ENCODE measurements around the gene GPC3.

Gene GPC3

DNA sequence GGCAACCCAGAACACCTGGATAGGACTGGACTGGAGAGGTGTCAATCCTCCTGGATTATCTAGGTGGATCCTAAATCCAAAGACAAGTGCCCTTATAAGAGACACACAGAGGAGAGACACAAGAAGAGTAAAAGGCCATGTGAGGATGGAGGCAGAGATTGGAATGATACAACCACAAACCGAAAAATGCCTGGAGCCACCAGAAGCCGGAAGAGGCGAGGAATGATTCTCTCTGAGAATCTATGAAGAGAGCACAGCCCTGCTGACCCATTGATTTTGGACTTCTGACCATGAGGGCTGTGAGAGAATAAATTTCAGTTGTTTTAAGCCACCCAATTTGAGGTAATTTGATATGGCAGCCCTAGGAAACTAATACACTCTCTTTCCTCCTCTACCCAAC, 20.1 kb downstream of the GPC3 start:
- no peak for DNase-seq

DNA sequence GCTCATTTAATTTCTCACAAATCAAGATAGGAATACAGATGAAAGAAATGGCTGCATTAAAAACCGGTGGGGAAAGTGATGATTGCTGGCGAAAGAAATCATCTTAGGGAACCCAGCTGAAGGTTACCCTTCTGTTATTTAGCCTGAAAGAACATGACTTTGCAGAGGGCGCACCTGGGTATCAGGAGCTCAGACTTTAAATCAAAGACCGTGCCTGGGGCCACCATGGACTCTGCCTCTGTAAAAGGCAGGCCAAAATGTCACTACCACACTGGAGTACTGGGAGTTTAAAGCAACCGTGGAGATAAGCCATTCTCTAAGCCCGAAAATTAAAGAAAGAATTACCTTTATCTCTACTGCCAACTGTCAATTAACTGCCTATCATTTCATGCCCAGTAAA, 24.3 kb downstream of the GPC3 start:
- no peak for DNase-seq

DNA sequence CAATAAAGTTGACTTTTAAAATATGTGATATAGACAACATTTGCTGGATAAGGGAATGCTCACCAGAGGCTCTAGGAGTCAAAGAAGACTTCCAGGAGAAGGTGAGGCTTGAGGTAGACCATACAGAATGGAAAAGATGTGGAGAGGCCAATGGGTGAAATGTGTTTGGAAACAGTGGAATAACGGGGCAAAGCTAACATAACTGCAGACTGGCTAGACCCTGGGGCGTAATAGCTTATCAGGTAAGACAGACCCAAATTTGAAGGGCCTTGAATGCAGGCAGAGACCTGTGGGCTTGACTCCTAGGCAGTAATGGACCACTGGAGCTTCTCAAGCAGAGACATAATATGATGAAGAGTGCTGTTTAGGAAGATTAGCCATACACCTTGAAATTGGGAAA, 25.4 kb downstream of the GPC3 start:
- no peak for DNase-seq

DNA sequence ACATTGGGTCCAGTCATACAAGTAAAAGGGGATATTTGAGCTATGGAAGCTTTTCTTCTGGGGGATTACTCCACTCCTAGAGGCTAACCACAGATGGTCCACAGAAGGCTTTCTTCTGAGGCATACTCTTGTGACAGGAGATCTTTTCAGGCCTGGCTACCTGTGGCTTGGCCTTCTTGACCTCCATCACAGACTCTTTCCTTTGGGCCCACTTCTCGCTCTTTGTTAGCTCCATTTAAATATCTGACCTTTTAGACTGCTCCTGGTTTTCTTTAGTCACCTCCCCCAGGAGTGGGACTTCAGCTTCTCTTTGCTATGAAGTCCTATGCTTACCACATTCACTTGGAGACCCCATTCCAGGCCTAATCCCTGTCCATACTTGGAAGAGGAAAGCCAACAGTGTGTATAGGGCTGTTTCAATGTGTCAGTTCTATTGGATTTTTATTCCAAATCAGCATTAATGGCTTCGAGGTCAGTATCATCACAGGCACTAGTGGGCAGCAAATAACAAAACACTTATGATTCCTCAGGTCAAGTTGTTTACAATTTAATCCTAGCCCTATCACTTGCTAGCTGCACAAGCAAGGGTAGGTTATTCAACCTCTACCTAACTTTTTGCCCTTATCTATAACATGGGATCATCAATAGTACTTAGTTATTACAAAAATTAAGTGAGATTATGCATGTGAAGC, 26.3 kb downstream of the GPC3 start:
- DNase-seq, result no peak

DNA sequence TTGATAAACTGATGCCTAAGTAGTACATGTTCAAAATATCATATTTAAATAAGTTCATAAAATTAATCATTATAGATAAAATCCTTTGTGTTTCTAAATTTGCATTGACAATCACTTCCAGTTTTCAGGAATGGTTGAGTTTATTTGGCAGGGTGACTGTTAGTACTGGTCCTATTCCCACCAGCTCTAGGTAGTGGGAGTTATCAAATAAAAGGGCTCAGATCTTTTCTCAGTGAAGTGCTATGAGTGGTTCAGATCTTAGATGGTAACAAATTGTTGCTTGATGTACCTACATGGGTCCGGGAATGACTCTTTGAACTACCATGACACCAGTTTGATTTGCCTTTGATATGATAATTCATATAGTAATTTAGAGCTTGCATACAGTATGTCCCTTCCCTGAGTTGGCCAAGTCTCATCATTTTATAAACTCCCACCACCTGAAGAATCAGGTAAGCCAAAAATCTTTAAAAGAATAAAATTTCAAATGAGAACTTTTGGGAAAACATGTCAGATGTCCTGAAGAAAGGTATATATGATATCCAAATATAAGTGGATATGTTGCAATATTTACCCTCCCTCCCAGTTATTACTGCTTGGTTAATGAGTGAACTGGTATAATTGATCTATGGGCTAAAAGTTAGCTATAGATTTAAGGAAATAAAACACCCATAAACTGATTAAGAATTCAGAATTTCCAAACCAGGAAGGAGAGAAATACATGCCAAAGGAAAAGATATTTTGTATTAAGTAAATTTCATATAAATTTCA, 28.6 kb downstream of the GPC3 start:
- no peak for DNase-seq

DNA sequence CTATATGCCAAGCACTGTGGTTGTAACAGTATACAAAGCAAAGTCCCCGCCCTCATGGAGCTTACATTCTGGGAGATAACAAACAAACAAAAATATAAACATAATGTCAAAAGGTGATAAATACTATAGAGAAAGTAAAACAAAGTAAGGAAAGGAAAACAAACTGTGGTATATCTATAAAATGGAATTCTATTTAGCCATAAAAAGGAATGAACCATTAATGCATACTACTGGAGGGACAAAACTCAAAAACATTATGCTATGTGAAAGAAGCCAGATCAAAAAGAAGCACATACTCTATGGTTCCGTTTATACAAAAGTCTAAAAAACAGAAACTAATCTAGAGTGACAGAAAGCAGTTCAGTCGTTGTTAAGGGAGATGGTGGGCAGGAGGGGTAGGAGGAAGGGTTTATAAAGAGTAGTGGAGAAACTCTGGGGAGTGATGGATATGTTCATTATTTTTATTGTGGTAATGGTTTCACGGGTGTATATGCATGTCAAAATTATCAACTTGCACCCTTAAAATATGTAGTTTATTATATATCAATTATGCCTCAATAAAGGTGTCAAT, 31.5 kb downstream of the GPC3 start:
- no peak for DNase-seq

DNA sequence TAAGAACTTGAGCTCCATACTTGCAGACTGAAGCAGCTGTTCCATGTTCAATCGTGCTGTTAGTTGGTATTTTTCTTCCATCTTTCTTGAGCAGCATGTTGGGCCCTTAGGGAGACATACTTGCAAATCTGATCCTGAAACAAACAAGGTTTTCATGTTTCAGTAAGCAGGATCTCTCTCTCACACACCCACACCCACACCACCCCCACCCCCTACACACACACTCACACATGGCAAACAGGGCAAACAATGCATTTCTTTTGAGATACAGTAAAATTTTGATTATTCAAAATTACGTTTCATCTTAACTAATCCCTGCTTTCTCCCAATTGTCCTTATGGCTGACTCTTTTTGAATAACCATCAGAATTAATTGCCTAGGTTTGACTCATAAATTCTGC, 32.3 kb downstream of the GPC3 start:
- DNase-seq, result no peak

DNA sequence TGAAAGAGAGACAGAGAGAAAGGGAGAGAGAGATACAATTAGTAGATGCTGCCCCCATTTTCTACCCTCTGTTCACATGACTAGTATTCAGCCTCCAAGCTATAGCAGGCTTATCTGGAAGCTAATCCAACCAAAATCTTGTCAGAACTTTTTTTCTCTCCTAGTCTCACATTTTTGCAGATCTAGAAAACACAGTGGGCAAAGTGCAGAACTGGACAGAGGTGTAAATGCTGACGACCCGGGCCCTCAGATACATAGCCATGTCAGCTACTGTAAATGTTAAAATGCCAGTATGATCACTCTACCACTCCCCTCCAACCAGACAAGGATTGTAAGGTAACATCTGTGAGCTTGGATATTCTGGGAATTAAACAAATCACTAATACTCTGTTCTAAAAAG, 34.3 kb downstream of the GPC3 start:
- DNase-seq, result no peak

DNA sequence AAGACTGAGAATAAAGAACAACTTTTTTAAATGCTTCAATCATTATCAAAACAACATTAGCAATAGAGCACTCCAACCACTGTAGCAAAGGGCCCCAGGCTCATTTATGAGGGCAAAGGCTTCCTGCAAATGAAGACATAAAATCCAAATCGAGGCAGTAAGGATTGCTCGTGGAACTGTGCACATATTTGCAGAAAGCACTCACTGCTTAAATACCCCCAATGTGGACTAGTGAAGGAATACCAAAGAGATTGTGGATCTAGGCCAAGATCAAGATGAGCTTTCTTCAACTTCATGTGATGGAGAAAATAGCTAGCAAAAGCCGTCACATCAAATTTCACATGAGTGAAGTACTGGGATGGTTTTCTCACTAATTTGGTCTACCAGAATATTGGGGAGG, 35.2 kb downstream of the GPC3 start:
- DNase-seq, result no peak

DNA sequence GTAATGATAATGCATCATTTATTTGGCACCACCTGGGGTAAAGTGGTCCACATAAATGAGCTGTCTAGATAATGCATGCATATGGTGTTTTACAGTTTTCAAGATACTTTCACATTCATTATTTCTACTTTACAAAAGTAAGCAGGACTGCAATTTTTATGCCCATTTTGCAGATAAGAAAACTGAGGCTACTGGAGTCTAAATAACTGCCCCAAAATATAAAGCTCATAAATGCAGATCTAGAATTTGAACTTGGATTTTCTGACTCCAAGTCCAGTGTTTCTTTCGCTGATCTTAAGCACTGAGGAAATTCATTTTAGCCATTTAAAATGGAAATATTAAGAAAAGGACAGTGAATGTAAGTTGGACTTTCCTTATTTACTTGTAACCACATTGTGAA, 36.5 kb downstream of the GPC3 start:
- DNase-seq, result no peak

DNA sequence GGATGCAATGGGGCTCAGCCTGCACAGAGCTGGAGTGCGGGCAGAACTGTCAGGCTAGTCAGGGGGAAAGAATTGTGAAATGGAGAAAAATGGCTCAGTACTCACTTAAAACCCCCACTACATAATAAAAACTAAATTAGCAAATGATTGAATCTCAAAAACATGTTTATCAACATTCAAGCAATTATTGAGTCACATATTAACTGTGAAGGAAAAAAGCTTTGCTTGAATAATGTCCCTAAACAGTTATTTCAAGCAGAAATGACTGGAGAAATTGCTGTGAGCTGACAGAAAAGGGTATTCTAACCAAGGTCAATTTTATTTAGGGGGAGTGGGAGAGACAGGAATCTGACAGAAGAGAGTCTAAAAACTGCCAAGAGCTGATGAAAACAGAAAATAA, 37.4 kb downstream of the GPC3 start:
- no peak for DNase-seq

DNA sequence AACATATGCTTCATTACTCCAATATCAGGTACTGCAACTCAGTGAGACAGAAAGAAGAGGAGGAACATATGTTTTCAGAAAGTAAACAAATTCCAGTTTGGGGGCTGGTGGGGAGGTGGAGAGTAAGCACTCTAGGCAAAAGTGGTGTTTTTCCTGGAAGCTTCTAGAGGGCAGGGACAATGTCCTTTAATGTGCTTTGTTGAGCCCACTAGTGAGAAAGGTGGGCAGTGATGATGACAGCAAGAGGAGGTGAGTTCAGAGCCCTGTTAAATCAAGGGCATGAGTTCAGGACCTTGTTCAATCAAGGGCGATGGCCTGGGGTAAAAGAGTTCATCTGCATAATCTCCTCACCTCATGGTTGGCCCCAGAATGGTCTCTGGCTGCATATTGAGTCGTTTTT, 38.4 kb downstream of the GPC3 start:
- DNase-seq, result no peak

DNA sequence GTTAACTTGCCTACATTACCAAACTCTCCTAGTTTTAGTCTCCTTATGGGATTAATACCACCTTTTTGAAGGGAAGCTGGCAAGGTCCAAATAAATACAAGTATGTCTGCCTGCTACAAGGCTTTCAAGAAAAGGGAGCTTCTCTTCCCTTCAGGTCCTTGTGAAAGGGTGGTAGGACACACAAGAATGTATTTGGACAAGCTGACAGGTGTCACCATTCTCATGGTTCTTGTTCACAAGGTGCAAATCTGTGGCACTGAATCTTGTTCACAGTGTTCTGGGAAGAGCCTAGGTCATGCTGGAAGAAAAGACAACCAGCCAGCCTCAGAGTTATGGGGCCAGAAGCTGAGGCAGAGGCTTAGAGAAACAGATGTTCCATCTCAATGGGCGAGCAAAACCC, 41.9 kb downstream of the GPC3 start:
- no peak for DNase-seq

DNA sequence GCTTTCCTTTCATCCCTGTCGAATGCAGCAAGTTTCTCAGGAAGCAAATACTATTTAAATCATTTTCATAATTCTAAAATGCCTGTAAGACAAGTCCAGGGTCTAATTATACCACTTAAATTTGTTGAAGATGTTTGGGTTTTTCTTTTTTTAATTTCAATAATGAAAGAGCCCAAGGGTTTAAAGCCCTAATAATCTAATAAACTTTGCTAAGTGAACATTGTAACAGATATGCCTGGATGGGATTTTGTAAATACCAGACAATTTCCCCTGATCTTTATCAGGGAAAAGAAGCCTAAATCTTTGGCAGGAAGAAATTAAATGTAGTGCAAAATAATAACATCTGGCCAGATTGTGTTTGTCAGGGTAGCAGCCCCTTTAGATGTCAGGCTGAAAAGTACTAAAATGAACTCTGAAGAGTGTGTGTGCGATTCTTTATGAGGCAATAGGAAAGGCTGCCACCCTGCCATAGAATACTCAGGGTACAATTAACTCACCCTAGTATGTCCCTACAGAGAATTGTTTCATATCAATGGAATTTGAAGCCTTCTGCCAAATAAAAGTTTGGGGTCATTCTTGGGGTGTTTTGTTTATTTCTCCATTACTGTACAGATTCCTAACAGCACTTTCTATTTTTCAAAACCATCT, 45.6 kb downstream of the GPC3 start:
- no peak for DNase-seq

DNA sequence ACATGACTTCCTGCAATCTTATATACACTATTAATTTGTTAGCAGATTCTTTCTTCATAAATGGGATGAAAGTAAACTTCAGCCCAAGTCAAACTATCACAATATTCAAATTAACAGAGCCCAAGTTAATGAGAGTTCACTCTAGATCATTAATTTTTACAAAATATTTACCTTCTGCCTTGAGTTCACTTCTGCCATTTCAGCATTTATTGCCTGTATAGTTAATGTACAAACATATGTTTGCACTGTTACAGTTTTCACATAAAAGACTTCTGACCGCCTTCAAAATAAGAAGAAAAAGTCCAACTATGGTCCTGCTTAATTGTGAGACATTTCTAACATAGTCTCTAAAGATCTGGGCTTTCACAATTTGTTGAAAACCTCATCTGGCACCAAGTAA, 46.9 kb downstream of the GPC3 start:
- no peak for DNase-seq

DNA sequence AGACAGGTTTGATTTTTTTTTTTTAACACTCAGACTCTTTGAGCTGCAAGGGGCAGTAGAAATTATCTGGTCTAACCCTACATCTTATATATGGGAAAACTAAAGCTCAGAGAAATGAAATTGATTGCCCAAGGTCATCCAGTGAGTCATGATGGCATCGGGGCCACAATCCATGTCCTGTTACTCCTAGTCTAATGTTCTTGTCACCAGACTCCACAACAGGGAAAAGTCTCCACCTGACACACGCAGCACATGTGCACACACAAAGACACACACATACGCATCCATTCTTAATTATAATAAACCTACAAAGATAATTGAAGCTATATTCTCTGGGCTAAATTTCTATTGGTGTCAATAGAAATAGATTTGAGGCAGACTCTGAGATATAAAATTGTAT, 48.4 kb downstream of the GPC3 start:
- DNase-seq, result no peak

DNA sequence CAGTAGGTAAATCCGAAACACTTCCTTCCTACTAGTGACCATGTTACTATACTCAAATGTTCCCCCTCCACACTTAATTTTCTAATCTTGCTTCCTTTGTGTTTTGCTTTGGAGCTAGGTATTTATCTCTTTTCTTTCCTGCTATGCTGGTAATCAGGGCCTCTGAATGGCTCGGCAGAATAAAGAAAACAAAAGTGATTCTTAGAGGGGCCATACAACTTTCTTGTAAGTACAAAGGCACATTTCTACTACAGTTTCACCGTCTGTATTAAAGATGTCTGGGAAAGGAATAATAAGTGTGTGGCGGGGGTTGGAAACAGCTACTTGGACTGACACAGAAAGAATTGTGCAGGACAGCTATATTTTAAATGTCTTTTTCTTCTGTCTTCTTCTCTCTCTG, 50.3 kb downstream of the GPC3 start:
- no peak for DNase-seq

DNA sequence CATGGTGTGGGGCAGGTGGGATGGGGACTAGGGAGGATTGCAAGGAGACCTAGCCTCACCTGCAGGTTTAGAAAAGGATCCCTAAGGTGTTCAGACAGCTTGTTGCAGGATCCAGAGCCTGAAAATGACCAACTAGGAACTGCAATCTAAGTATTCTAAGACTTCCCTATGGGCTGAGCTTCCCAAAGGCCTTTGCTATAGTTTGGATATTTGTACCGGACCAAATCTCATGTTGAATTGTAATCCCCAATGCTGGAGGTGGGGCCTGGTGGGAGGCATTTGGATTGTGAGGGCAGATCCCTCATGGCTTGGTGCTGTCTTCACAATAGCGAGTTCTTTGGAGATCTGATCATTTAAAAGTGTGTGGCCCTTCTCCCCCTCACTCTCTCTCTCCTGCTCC, 52.1 kb downstream of the GPC3 start:
- DNase-seq, result no peak

DNA sequence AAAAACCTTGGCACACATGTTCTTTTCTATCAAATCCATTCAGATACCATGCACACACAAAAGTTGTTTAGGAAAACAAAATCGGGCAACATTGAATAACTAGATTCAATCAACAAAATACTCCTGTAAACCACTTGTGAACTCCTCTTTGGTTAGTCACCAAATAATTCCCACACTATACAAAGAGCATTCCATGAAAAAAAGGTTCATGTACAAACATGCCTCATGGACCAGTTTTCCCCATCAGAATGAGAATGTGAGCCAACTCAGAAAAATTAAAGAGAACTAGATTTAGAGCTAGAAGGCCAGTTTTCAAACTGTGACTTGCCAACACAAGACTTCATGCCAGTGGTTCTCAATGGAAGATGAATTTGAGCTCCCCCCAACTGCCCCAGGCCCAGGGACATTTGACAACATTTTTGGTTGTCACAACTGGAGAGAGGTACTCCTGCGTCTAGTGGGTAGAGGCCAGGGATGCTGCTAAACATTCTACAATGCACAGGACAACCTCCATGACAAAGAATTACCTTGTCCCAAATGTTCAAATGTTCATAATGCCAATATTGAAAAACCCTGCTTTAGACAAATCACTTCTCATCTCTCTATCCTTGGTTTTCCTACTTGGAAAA, 55.4 kb downstream of the GPC3 start:
- DNase-seq, result no peak

DNA sequence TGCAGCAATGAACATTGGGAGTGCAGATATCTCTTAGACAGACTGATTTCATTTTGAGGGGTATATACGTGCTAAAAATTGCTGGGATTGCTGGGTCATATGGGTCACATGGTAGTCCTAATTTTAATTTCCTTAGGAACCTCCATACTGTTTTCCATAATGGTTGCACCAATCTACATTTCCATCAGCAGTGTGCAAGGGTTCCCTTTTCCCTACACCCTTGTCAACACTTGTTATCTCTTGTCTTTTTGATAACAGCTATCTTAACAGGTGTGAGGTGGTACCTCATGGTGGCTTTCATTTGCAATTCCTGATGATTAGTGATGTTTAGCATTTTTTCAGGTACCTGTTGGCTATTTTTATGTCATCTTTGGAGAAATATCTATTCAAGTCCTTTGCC, 57.0 kb downstream of the GPC3 start:
- no peak for DNase-seq

DNA sequence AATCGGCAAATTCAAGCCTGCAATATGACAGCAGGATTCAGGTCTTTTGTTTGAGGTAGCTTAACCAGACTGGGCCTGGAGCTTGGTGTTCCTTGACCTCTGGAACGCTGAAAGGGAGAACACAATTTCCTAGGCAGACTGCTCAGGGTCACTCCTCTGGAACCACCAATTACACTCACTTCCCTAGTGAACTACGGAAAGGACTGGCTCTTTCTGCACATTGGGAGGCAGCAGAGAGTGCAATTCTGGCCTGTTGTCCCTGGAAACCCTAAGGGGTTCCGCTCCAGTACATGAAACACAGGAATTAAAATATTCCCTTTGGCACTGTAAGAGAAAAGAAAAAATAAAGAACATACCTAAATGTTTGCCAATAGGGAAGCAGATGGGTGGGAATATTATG, 58.6 kb downstream of the GPC3 start:
- DNase-seq, result no peak

DNA sequence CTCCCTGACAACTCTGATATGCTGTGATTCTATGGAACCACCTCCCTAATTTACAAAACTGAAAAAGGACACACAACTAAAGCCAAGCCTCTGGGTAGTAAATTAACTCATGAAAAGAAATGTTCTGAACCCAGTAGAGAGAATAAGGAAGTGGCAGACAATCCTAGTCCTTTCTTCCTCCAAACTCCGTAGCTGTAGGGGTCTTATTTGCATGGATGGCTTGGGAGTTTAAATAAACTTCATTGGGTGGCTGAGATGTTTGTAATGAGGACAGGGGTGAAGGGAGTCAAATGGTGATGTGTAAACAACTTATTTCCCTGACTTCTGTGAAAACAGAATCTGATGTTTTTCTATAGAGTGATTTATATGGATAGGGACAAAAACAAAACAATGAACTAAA, 59.3 kb downstream of the GPC3 start:
- DNase-seq, result no peak

DNA sequence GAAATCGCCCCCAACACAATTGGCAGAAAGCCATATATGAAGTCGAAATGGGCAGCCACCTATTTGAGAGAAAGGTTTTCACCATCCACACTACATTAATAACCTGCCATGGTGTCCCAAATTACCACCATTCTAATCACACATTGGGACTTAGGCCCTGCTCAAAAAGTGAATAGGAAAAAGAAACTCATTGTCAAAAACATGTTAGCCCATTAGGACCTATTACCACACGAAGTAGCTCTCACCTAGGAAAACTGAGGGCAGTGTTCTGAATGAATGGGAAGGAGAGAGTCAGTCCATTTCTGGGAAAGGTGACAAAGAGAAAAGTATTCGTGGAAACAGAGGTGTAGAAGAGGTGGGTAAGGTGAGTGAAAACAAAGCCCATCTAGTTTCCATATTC, 60.8 kb downstream of the GPC3 start:
- no peak for DNase-seq

DNA sequence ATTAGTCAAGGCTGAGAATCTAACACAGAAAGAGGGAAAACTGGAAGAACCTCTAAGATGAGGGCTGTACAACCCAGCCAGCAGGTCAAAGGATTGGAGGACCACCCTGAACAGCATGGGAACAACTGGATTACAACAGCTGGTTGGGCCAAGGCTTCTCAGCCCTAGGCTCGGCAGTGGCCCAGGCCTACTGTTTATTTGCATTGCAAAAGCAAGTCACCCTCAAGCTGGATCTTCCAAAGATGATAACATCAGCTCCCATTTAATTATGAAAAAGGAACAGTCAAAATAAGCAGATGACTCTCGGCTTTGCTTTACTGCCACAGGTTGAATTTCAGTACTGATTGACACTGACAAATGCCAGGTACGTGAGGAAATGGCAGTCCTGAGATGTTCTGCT, 61.8 kb downstream of the GPC3 start:
- no peak for DNase-seq

Data from NCI-H187 (cell line).